Tibial artery (tissue), 4 donors: Measurements from ENCODE around the gene SPATA24.
"Not testable (repeated sequence)": the region's sequence is repeated elsewhere in the genome, so short reads cannot be mapped to it uniquely, and the experiment has no call there.

Experiments
- DNase-seq, 2 donors: peaks; one replicate each; pipeline ENCODE4 v3.0.0-alpha.2; 2019
- H3K27ac ChIP-seq, 2 donors: fragments of 200-600 bp; sonication (generic) in 1 of 2; 1 replicate in 1 of 2; 2 replicates in 1 of 2; pipeline ENCODE4 v1.5.1; 2018 to 2019; ENCODE audit warnings: mild to moderate bottlenecking in 1 of 2
- H3K27me3 ChIP-seq, 2 donors: fragments of 200-600 bp; sonication (generic) in 1 of 2; one replicate each; pipeline versions ENCODE4 v1.5.1 to v1.6.0; 2016 to 2019
- H3K36me3 ChIP-seq, 3 donors: fragments of 200-600 bp; sonication (generic) in 2 of 3; one replicate each; pipeline ENCODE4 v1.5.1; 2016 to 2019; ENCODE audit warnings: mild to moderate bottlenecking in 2 of 3
- H3K4me1 ChIP-seq, 4 donors: fragments of 200-600 bp; sonication (generic) in 2 of 4; 1 replicate in 3 of 4; 2 replicates in 1 of 4; pipeline ENCODE4 v1.5.1; 2016 to 2019
- H3K4me3 ChIP-seq, 2 donors: fragments of 200-600 bp; sonication (generic) in 1 of 2; 1 replicate in 1 of 2; 2 replicates in 1 of 2; pipeline ENCODE4 v1.5.1; 2018 to 2019; ENCODE audit warnings: mild to moderate bottlenecking in 2 of 2
- H3K9me3 ChIP-seq, 3 donors: fragments of 200-600 bp; sonication (generic) in 1 of 3; one replicate each; pipeline ENCODE4 v1.5.1; 2016 to 2019
- CTCF ChIP-seq, 2 experiments: fragments of 200-600 bp in 1 of 2; fragments of 450-650 bp in 1 of 2; IDR thresholded peaks; one replicate each; pipeline ENCODE4 v1.5.1; 2017 to 2019; ENCODE audit warnings: antibody characterized with exemption in 2 of 2, mild to moderate bottlenecking in 1 of 2, moderate library complexity in 1 of 2
- intact Hi-C: fragments of 100-400 bp; cut with DNase I; formaldehyde crosslinking; loops from one replicate; pipeline ENCODE4 v1.15.0; 2023; ENCODE audit warnings: low total_unique reads

The SPATA24 gene

GRCh38 chr5:139443831-139444453 is 40.1 kb upstream of the SPATA24 start:
- Histone ChIP-seq H3K27me3 (no peaks in the 10 kb centered on the region), H3K36me3 (no peaks in the 10 kb centered on the region), H3K4me1 (peaks cover 0 to 10% (median 6%) of the 10 kb centered on the region in 4 donors), H3K4me3 (no peak overlapping the region), H3K27ac (no peak overlapping the region), H3K9me3 (no peaks in the 10 kb centered on the region)
- peak in 1 of 2 donors; percentile 5 for DNase-seq
- intact Hi-C loops: no loop called here
- TF ChIP-seq CTCF (IDR thresholded peaks at IDR 0.05): no peak

DNA sequence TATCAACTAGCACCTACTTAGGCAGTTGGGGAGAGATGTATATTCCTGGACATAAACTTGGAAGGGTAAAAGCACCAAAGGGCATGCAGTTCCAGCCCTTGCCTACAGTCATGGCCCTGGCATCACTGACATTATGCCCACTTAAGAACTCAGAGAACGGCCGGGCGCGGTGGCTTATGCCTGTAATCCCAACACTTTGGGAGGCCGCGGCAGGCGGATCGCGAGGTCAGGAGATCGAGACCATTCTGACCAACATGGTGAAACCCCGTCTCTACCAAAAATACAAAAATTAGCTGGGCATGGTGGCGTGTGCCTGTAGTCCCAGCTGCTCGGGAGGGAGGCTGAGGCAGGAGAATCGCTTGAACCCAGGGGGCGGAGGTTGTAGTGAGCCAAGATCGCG is 36.5 kb upstream of the SPATA24 start:
- H3K9me3 ChIP-seq, H3K4me3 ChIP-seq, H3K27me3 ChIP-seq, intact Hi-C loops, H3K36me3 ChIP-seq: not testable (repeated sequence)
- peaks cover 0 to 19% (median 8%) of the 10 kb centered on the region in 4 donors for H3K4me1 ChIP-seq
- peak overlapping the region; percentile 92 to 97 for H3K27ac ChIP-seq
- peak in 1 of 2 donors; percentile 45 for DNase-seq

- Histone ChIP-seq H3K4me1 (peaks cover 0 to 19% (median 8%) of the 10 kb centered on the region in 4 donors), H3K36me3 (peaks cover 10 to 16% (median 14%) of the 10 kb centered on the region in 3 donors), H3K27ac (peak within 1 kb of the TSS; percentile 92 to 97), H3K27me3 (no peaks in the 10 kb centered on the region), H3K4me3 (peak within 1 kb of the TSS; percentile 62 to 81), H3K9me3 (no peaks in the 10 kb centered on the region)
- peak; percentile 96 to 97 for DNase-seq
- intact Hi-C loops: no loop called here
- no peak for TF ChIP-seq CTCF (IDR thresholded peaks at IDR 0.05)
Measured at GRCh38 chr5:139439013-139439903, 35.4 kb upstream of the SPATA24 start, which contains the start of gene DNAJC18. Gene DNAJC18 (minus strand): TSS chr5:139439525. CDS start chr5:139439445, 80 bp downstream.

DNA sequence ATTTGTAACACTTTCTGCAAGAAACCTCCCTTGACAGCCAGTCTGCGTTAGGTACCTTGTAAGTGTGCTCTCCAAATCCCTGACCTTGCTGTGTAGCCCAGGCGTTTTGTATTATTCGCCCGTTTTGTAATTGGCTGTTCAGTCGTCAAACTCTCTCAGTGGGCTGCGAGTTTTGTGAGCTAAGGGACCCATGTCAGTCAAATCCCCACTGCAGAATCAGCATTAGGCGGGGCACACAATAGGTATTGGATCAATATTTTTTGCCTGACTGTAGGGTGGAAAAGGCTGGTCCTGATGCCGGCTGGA is 34.8 kb upstream of the SPATA24 start:
- TF ChIP-seq CTCF (IDR thresholded peaks at IDR 0.05): no peak
- no peaks in the 10 kb centered on the region for H3K27me3 ChIP-seq
- no peak for DNase-seq
- peaks cover 0 to 19% (median 8%) of the 10 kb centered on the region in 4 donors for H3K4me1 ChIP-seq
- intact Hi-C loops: no loop called here
- H3K27ac ChIP-seq: peak overlapping the region; percentile 92 to 97
- H3K4me3 ChIP-seq: peak overlapping the region; percentile 62 to 81
- no peaks in the 10 kb centered on the region for H3K9me3 ChIP-seq
- H3K36me3 ChIP-seq: peaks cover 16 to 22% (median 20%) of the 10 kb centered on the region in 3 donors

- Histone ChIP-seq H3K27me3 (no peaks in the 10 kb centered on the region), H3K4me1 (peaks cover 0 to 19% (median 8%) of the 10 kb centered on the region in 4 donors), H3K36me3 (peaks cover 27 to 46% (median 32%) of the 10 kb centered on the region in 3 donors), H3K9me3 (no peaks in the 10 kb centered on the region), H3K4me3 (no peak overlapping the region), H3K27ac (no peak overlapping the region)
- no peak for TF ChIP-seq CTCF (IDR thresholded peaks at IDR 0.05)
- intact Hi-C loops: no loop called here
- peak in 1 of 2 donors; percentile 23 for DNase-seq
Measured at GRCh38 chr5:139435676-139436075, 31.8 kb upstream of the SPATA24 start.

- Histone ChIP-seq H3K9me3 (no peaks in the 10 kb centered on the region), H3K36me3 (peaks cover 32 to 64% (median 32%) of the 10 kb centered on the region in 3 donors), H3K27ac (no peak overlapping the region), H3K27me3 (no peaks in the 10 kb centered on the region), H3K4me1 (peaks cover 0 to 8% (median 0%) of the 10 kb centered on the region in 4 donors), H3K4me3 (no peak overlapping the region)
- intact Hi-C loops: no loop called here
- no peak for DNase-seq
- no peak for TF ChIP-seq CTCF (IDR thresholded peaks at IDR 0.05)
Measured at GRCh38 chr5:139431706-139432105, 27.8 kb upstream of the SPATA24 start.
